Endothelial cell of umbilical vein (primary cell): ENCODE results near the gene MAP1LC3B. TPM values are rescaled to one million over a fixed set of nuclear protein-coding genes. Genes with fewer than 3 reads are reported as not detected.

Experiments
- BruUV-seq: library from RNA; stranded (reverse); fragments of 400-500 nt; replicated peaks from 2 replicates; lab custom pipeline; 2021; lab: Mats Ljungman, UMichigan
- CTCF ChIA-PET: fragments of 300-600, 350-600 bp; sonication (Branson Sonifier 250); formaldehyde crosslinking; loops from one replicate; lab custom pipeline; 2021; ENCODE audit warnings: antibody characterized with exemption, inconsistent platforms; lab: Charles Lee
- POLR2A ChIA-PET: fragments of 300-600, 350-600 bp; sonication (Branson Sonifier 250); formaldehyde crosslinking; loops from one replicate; lab custom pipeline; 2021; ENCODE audit warnings: antibody characterized with exemption, inconsistent platforms; lab: Charles Lee
- DNase-seq: peaks from one replicate; pipeline ENCODE4 v3.0.0-alpha.2; 2011; ENCODE audit warnings: low read depth, low spot score
- FAIRE-seq: peaks from 2 replicates; lab custom pipeline; 2011; peaks lifted over from hg19 to GRCh38; lab: Jason Lieb, UNC
- H2AFZ ChIP-seq: 2 replicates; pipeline ENCODE4 v1.6.0; 2012; ENCODE audit warnings: low read depth, low read length, control low read depth, inconsistent platforms
- H3K27ac ChIP-seq: 2 replicates; pipeline ENCODE4 v1.5.1; 2011; ENCODE audit warnings: low read depth, mild to moderate bottlenecking, control low read depth, low read length, moderate library complexity; ENCODE audit not compliant: insufficient read depth
- H3K27me3 ChIP-seq, 2 experiments: 2 replicates each; pipeline versions ENCODE4 v1.6.0 to v1.6.1; 2011; ENCODE audit warnings: low read length in 2 of 2, mixed read lengths in 1 of 2; ENCODE audit not compliant: control insufficient read depth in 2 of 2, insufficient read depth in 2 of 2
- H3K36me3 ChIP-seq, 2 experiments: 2 replicates in 1 of 2; 3 replicates in 1 of 2; pipeline ENCODE4 v1.5.1; 2011; ENCODE audit warnings: low read length in 2 of 2, mild to moderate bottlenecking in 1 of 2, moderate library complexity in 1 of 2; ENCODE audit not compliant: control insufficient read depth in 2 of 2, insufficient read depth in 2 of 2; ENCODE audit errors: extremely low read depth in 1 of 2
- H3K4me1 ChIP-seq: 3 replicates; pipeline ENCODE4 v1.5.1; 2011; ENCODE audit warnings: mild to moderate bottlenecking, low read length; ENCODE audit not compliant: control insufficient read depth, insufficient read depth; ENCODE audit errors: extremely low read depth
- H3K4me2 ChIP-seq: 2 replicates; pipeline ENCODE4 v1.6.1; 2011; ENCODE audit warnings: low read length, control low read depth, mixed read lengths; ENCODE audit not compliant: insufficient read depth
- H3K4me3 ChIP-seq, 3 experiments: fragments of 200-600 bp in 1 of 3; sonication (generic), shearing (Covaris generic) in 1 of 3; replicated peaks in 1 of 3; 2 replicates each; pipeline ENCODE4 v1.5.1; 2011 to 2016; ENCODE audit warnings: control low read depth in 3 of 3, low read length in 3 of 3, mild to moderate bottlenecking in 2 of 3, inconsistent platforms in 1 of 3, low read depth in 1 of 3, moderate library complexity in 1 of 3; ENCODE audit not compliant: insufficient read depth in 1 of 3
- H3K79me2 ChIP-seq: 2 replicates; pipeline ENCODE4 v1.6.0; 2012; ENCODE audit warnings: low read length, inconsistent platforms; ENCODE audit not compliant: control insufficient read depth, insufficient read depth
- H3K9ac ChIP-seq: replicated peaks from 2 replicates; pipeline ENCODE3; 2011; ENCODE audit warnings: low read length, control low read depth; ENCODE audit not compliant: insufficient read depth; ENCODE audit errors: extremely low read depth
- H3K9me1 ChIP-seq: replicated peaks from 3 replicates; pipeline ENCODE4 v1.6.0; 2011; ENCODE audit warnings: mild to moderate bottlenecking, low read length; ENCODE audit not compliant: control insufficient read depth, insufficient read depth; ENCODE audit errors: extremely low read depth
- H3K9me3 ChIP-seq: replicated peaks from 2 replicates; pipeline ENCODE4 v1.5.1; 2012; ENCODE audit warnings: low read length, inconsistent platforms; ENCODE audit not compliant: control insufficient read depth, insufficient read depth
- H4K20me1 ChIP-seq: replicated peaks from 2 replicates; pipeline ENCODE3; 2011; ENCODE audit warnings: mild to moderate bottlenecking, low read length; ENCODE audit not compliant: control insufficient read depth, insufficient read depth; ENCODE audit errors: extremely low read depth
- EZH2 ChIP-seq: IDR thresholded peaks from 2 replicates; pipeline ENCODE4 v1.6.1; 2012; ENCODE audit warnings: borderline replicate concordance, low read depth, mild to moderate bottlenecking, moderate library complexity, low read length, inconsistent platforms; ENCODE audit not compliant: severe bottlenecking
- FOS ChIP-seq: IDR thresholded peaks from 2 replicates; pipeline ENCODE4 v1.6.1; 2011; ENCODE audit warnings: mild to moderate bottlenecking, low read length, moderate library complexity, borderline replicate concordance; ENCODE audit not compliant: insufficient read depth
- GATA2 ChIP-seq: IDR thresholded peaks from 2 replicates; pipeline ENCODE4 v1.7.0; 2011; ENCODE audit warnings: low read depth, mild to moderate bottlenecking, moderate library complexity, mixed read lengths, low read length; ENCODE audit not compliant: insufficient read length, insufficient read depth
- JUN ChIP-seq: IDR thresholded peaks from 2 replicates; pipeline ENCODE4 v1.6.1; 2011; ENCODE audit warnings: borderline replicate concordance, low read depth; ENCODE audit not compliant: insufficient read length, insufficient read depth
- MYC ChIP-seq: IDR thresholded peaks from one replicate; pipeline ENCODE4 v1.6.1; 2011; ENCODE audit warnings: mild to moderate bottlenecking, low read depth, low read length
- POLR2A ChIP-seq: IDR thresholded peaks from 2 replicates; pipeline ENCODE4 v1.6.1; 2012; ENCODE audit warnings: low read depth, mild to moderate bottlenecking, control low read depth, low read length
- POLR2AphosphoS5 ChIP-seq: IDR thresholded peaks from 2 replicates; pipeline ENCODE4 v1.6.1; 2012; ENCODE audit warnings: low read depth, mild to moderate bottlenecking, control low read depth, low read length, moderate library complexity; ENCODE audit not compliant: insufficient read depth
- dilution Hi-C: fragments of 300-500 bp; cut with MboI; formaldehyde crosslinking; loops from one replicate; pipeline ENCODE4 v1.15.0; 2019; ENCODE audit warnings: low sequenced_read_pairs; ENCODE audit not compliant: extremely low pct_ligation_motif_present
- intact Hi-C: fragments of 100-400 bp; cut with micrococcal nuclease; formaldehyde crosslinking; loops from one replicate; pipeline ENCODE4 v1.10.0; 2022
- polyA plus RNA-seq, 4 experiments: library from polyadenylated mRNA; depleted of rRNA in 3 of 4; stranded (reverse) in 3 of 4; unstranded in 1 of 4; fragments of >200 nt; gene quantifications; 2 replicates each; pipeline versions ENCODE4 v1.2.1 to v1.2.3, GENCODE V29; 2011 to 2012; ENCODE audit warnings: missing spikeins in 1 of 4
- total RNA-seq: library from RNA; stranded (reverse); gene quantifications from 2 replicates; pipeline ENCODE4 v1.2.3, GENCODE V29; 2021
- TF ChIP-seq, protein P1 (sequence below): IDR thresholded peaks from 2 replicates; pipeline ENCODE4 v1.6.1; 2011; ENCODE audit not compliant: insufficient read depth, insufficient read length
- TF ChIP-seq, protein P2 (sequence below), 2 donors: IDR thresholded peaks; 1 replicate in 1 of 2; 2 replicates in 1 of 2; pipeline ENCODE4 v1.5.1; 2011; ENCODE audit warnings: low read length in 2 of 2, mild to moderate bottlenecking in 2 of 2, moderate library complexity in 2 of 2, control low read depth in 1 of 2, inconsistent platforms in 1 of 2, low read depth in 1 of 2; ENCODE audit not compliant: insufficient read depth in 1 of 2; ENCODE audit errors: extremely low read depth in 1 of 2

Gene MAP1LC3B
- total and polyA plus RNA-seq, 2 donors (not counting 3 experiments of a cell fraction or from before 2014, with no cell fraction given), result 40.7 to 99.9 TPM

GRCh38 chr16:87451563-87452210, 59.6 kb downstream of the MAP1LC3B start:
- H2AFZ ChIP-seq, result no peak overlapping the region
- H3K9me1 ChIP-seq, result no peaks in the 10 kb centered on the region
- H3K79me2 ChIP-seq, result no peaks in the 10 kb centered on the region
- no peak overlapping the region for H3K4me2 ChIP-seq
- CTCF ChIA-PET, result interaction anchor here (0.6 to 1.8 kb wide), 2 partner anchors 16 to 389 kb away, joined by 3 to 9 read pairs; no protein-coding TSS in a partner anchor
- H3K9me3 ChIP-seq, result no peaks in the 10 kb centered on the region
- peaks cover 2% of the 10 kb centered on the region for H3K4me1 ChIP-seq
- no peaks in the 10 kb centered on the region for H4K20me1 ChIP-seq
- no peak for FAIRE-seq
- H3K4me3 ChIP-seq, result no peak overlapping the region
- POLR2A ChIA-PET, result no interaction called here
- BruUV-seq, result no TSS peak
- H3K36me3 ChIP-seq, result peaks cover 0 to 13% of the 10 kb centered on the region in 2 experiments
- dilution Hi-C loops, result no loop called here
- H3K27me3 ChIP-seq, result no peaks in the 10 kb centered on the region
- H3K27ac ChIP-seq, result no peak overlapping the region
- no peak for DNase-seq
- TF ChIP-seq GATA2 (no peak), FOS (no peak), JUN (no peak), EZH2 (no peak), POLR2AphosphoS5 (no peak), POLR2A (no peak), MYC (no peak)
- TF ChIP-seq, protein P1, sequence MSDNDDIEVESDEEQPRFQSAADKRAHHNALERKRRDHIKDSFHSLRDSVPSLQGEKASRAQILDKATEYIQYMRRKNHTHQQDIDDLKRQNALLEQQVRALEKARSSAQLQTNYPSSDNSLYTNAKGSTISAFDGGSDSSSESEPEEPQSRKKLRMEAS, result no peak
- TF ChIP-seq, protein P2, sequence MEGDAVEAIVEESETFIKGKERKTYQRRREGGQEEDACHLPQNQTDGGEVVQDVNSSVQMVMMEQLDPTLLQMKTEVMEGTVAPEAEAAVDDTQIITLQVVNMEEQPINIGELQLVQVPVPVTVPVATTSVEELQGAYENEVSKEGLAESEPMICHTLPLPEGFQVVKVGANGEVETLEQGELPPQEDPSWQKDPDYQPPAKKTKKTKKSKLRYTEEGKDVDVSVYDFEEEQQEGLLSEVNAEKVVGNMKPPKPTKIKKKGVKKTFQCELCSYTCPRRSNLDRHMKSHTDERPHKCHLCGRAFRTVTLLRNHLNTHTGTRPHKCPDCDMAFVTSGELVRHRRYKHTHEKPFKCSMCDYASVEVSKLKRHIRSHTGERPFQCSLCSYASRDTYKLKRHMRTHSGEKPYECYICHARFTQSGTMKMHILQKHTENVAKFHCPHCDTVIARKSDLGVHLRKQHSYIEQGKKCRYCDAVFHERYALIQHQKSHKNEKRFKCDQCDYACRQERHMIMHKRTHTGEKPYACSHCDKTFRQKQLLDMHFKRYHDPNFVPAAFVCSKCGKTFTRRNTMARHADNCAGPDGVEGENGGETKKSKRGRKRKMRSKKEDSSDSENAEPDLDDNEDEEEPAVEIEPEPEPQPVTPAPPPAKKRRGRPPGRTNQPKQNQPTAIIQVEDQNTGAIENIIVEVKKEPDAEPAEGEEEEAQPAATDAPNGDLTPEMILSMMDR (IDR thresholded peaks at IDR 0.05; ENCODE audit: extremely low read depth in 1 of 2, insufficient read depth in 1 of 2, low read depth in 1 of 2, low read length in 2 of 2), result no peak
- intact Hi-C loops, result no loop called here
- no peak overlapping the region for H3K9ac ChIP-seq
